ENCODE measurements around the gene ATP2B2. TPM values are rescaled to one million over a fixed set of nuclear protein-coding genes. Genes with fewer than 3 reads are reported as not detected.

Gene ATP2B2
- total RNA-seq, 1 donor from 2014 or later = 0.42 TPM

DNA sequence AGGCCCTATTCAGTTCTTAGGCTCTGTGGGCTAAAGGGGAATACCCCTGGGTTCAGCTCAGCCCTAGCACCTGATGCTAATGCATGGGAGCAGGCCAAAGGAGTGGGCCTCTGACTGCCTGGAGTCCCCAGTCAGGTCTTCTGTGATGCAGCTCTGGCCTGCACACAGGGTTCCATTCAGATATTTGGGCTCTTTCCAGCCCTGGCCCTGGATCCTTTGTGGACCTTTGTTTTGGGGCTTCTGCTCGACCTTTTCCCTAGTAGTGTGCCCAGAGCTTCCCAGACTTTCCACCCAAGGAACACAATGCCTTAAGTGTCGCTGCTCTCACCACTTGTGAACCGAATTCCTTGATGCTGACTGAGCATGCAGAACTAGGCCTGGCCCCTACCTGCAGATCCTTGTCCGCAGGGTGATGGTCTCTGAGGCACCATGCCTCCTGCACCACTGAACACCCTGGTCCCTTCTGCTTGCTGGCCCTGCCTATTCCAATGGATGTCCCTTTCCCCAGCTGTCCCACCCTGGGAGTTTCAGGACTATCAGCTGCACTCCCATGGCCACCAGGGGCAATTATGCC, 189.5 kb downstream of the ATP2B2 start:
- no peak overlapping the region for H3K27ac Mint-ChIP-seq (ENCODE audit: unreplicated experiment)
- H3K36me3 Mint-ChIP-seq (ENCODE audit: low read depth) = peaks cover 2% of the 10 kb centered on the region
- TF ChIP-seq, protein P1, sequence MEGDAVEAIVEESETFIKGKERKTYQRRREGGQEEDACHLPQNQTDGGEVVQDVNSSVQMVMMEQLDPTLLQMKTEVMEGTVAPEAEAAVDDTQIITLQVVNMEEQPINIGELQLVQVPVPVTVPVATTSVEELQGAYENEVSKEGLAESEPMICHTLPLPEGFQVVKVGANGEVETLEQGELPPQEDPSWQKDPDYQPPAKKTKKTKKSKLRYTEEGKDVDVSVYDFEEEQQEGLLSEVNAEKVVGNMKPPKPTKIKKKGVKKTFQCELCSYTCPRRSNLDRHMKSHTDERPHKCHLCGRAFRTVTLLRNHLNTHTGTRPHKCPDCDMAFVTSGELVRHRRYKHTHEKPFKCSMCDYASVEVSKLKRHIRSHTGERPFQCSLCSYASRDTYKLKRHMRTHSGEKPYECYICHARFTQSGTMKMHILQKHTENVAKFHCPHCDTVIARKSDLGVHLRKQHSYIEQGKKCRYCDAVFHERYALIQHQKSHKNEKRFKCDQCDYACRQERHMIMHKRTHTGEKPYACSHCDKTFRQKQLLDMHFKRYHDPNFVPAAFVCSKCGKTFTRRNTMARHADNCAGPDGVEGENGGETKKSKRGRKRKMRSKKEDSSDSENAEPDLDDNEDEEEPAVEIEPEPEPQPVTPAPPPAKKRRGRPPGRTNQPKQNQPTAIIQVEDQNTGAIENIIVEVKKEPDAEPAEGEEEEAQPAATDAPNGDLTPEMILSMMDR (conservative IDR thresholded peaks at IDR 0.05) = no peak

GRCh38 chr3:10315101-10315500, 190.3 kb downstream of the ATP2B2 start:
- TF ChIP-seq, protein P1 (conservative IDR thresholded peaks at IDR 0.05) = no peak
- H3K27me3 Mint-ChIP-seq (ENCODE audit: low read depth) = no peaks in the 10 kb centered on the region
- H3K36me3 Mint-ChIP-seq (ENCODE audit: low read depth) = peaks cover 2% of the 10 kb centered on the region
- DNase-seq (ENCODE audit: low read depth, low spot score) = no peak
- H3K9me3 Mint-ChIP-seq = no peaks in the 10 kb centered on the region
- H3K4me3 Mint-ChIP-seq = no peak overlapping the region
- H3K4me1 Mint-ChIP-seq = peaks cover 13% of the 10 kb centered on the region
- H3K27ac Mint-ChIP-seq (ENCODE audit: unreplicated experiment) = no peak overlapping the region

More for the DNA sequence above, 189.5 kb downstream of the ATP2B2 start:
- Mint-ChIP-seq H3K9me3 (no peaks in the 10 kb centered on the region), H3K4me3 (no peak overlapping the region), H3K4me1 (peaks cover 18% of the 10 kb centered on the region), H3K27me3 (ENCODE audit: low read depth) (no peaks in the 10 kb centered on the region)
- DNase-seq (ENCODE audit: low read depth, low spot score) = no peak

DNA sequence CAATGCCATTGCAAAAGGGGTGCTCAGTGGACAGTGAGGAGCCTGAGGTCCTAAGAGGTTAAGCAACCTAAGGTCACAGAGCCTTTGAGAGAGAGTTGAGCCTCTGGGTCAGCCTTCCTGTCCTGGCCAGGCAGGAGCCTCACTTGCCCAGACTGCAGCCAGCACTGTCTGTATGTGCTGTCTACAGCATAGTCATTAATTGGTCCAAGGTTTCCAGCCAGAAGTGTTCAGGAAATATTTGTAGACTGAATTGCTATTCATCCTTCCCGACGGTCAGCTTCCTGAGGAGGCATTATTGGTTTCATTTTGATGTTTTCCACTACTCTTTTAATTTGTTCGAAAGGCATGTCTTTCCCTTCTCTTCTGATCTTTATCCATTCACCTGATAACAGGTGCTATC, 192.5 kb downstream of the ATP2B2 start:
- no peak overlapping the region for H3K4me3 Mint-ChIP-seq
- H3K4me1 Mint-ChIP-seq = peaks cover 5% of the 10 kb centered on the region
- H3K27ac Mint-ChIP-seq (ENCODE audit: unreplicated experiment) = no peak overlapping the region
- DNase-seq (ENCODE audit: low read depth, low spot score) = no peak
- peaks cover 6% of the 10 kb centered on the region for H3K36me3 Mint-ChIP-seq (ENCODE audit: low read depth)
- H3K27me3 Mint-ChIP-seq (ENCODE audit: low read depth) = no peaks in the 10 kb centered on the region
- no peaks in the 10 kb centered on the region for H3K9me3 Mint-ChIP-seq
- TF ChIP-seq, protein P1 (conservative IDR thresholded peaks at IDR 0.05) = no peak

DNA sequence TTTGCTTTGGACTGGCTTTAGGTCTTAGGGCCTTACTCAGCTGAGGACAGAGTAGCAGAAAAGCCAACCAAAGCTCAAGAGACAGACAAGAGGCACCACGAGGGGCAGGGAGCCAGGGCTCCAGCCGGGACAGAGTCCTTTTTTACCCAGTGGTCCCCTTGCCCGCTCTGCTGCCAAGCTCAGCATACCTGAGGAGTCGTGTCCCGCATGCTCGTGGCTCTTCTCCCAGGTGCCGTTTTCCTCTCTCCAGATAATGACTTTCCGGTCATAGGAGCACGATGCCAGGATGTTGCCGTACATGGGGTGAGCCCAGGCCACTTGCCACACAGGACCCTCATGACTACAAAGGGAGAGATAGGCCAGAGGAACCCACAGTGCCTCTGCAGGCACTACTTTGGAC, 193.0 kb downstream of the ATP2B2 start:
- DNase-seq (ENCODE audit: low read depth, low spot score) = no peak
- TF ChIP-seq, protein P1 (conservative IDR thresholded peaks at IDR 0.05) = no peak
- Mint-ChIP-seq H3K36me3 (ENCODE audit: low read depth) (peaks cover 6% of the 10 kb centered on the region), H3K4me3 (no peak overlapping the region), H3K27me3 (ENCODE audit: low read depth) (no peaks in the 10 kb centered on the region), H3K27ac (ENCODE audit: unreplicated experiment) (no peak overlapping the region), H3K9me3 (no peaks in the 10 kb centered on the region), H3K4me1 (peaks cover 5% of the 10 kb centered on the region)

- Mint-ChIP-seq H3K9me3 (no peaks in the 10 kb centered on the region), H3K27ac (ENCODE audit: unreplicated experiment) (no peak overlapping the region), H3K4me3 (no peak overlapping the region), H3K27me3 (ENCODE audit: low read depth) (no peaks in the 10 kb centered on the region), H3K4me1 (peaks cover 5% of the 10 kb centered on the region), H3K36me3 (ENCODE audit: low read depth) (peaks cover 6% of the 10 kb centered on the region)
- TF ChIP-seq, protein P1 (conservative IDR thresholded peaks at IDR 0.05) = no peak
- DNase-seq (ENCODE audit: low read depth, low spot score) = no peak
Observed at GRCh38 chr3:10311710-10312109, 193.7 kb downstream of the ATP2B2 start.

Data from neural crest cell (in vitro differentiated cells).